GM10248 (cell line): ENCODE measurements around the gene JOSD1.

ENCODE experiments used
- CTCF ChIA-PET: fragments of 300-600 bp; sonication (Branson Sonifier 250); formaldehyde crosslinking; extraction: SDS; loops from one replicate; lab custom pipeline; 2021; ENCODE audit warnings: antibody characterized with exemption; lab: Yijun Ruan, JAX
- POLR2A ChIA-PET: fragments of 350-650 bp; sonication (Branson Sonifier 250); formaldehyde crosslinking; extraction: SDS; loops from one replicate; lab custom pipeline; 2020; ENCODE audit warnings: antibody characterized with exemption; lab: Yijun Ruan, JAX
- DNase-seq: peaks from one replicate; pipeline ENCODE4 v3.0.0; 2012; ENCODE audit errors: extremely low spot score
- TF ChIP-seq, protein P1 (sequence below): IDR thresholded peaks from 2 replicates; pipeline ENCODE4 v1.5.1; 2012; ENCODE audit warnings: mild to moderate bottlenecking, low read depth; ENCODE audit errors: extremely low read depth, missing control alignments, control extremely low read depth

Gene JOSD1

GRCh38 chr22:38738475-38739070 is 37.8 kb upstream of the JOSD1 start:
- ChIA-PET POLR2A (no interaction called here), CTCF (interaction anchor here (7.4 kb wide), 1 partner anchor 15 kb away, joined by 70 read pairs; no protein-coding TSS in a partner anchor)
- no peak for DNase-seq
- TF ChIP-seq, protein P1, sequence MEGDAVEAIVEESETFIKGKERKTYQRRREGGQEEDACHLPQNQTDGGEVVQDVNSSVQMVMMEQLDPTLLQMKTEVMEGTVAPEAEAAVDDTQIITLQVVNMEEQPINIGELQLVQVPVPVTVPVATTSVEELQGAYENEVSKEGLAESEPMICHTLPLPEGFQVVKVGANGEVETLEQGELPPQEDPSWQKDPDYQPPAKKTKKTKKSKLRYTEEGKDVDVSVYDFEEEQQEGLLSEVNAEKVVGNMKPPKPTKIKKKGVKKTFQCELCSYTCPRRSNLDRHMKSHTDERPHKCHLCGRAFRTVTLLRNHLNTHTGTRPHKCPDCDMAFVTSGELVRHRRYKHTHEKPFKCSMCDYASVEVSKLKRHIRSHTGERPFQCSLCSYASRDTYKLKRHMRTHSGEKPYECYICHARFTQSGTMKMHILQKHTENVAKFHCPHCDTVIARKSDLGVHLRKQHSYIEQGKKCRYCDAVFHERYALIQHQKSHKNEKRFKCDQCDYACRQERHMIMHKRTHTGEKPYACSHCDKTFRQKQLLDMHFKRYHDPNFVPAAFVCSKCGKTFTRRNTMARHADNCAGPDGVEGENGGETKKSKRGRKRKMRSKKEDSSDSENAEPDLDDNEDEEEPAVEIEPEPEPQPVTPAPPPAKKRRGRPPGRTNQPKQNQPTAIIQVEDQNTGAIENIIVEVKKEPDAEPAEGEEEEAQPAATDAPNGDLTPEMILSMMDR, result no peak

DNA sequence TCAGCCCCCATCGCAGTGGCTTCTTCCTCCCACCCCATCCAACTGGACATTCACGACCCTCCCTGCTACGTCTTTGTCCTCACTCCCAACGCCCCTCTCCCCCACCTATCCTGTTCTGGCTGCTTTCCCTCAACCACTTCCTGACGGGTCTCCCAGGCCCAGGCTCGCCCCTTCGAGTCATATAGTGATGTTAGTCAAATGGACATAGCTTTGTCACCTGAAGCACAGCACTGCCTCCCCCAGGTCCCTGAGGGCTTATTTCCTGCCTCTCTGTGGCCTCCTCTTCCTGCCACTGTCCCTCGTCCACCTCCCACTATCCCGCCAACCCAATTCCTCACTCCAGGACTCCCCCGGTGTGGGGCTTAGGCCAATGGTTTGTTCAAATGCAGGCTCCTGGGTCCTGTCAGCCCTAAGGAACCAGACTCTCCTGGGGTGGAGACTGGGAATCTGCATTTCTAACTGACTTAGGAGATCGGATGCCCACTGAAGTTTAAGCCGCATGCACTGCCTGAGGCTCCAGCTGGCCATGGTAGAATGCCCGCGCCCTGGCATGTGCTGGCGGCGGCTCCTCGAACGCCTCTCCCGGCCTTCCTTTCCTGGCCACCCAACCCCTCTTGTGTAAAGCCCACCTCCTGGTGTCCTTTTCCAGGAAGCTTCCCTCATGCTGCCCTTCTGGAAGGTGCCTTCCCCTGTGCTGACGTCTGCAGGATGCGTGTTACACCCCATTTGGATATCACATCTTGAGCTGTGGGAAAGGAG is 36.7 kb upstream of the JOSD1 start:
- DNase-seq, result no peak
- ChIA-PET CTCF (interaction anchor here (1.7 to 7.4 kb wide), 2 partner anchors 8 to 13 kb away, joined by 6 to 70 read pairs; no protein-coding TSS in a partner anchor), POLR2A (no interaction called here)
- TF ChIP-seq, protein P1, result no peak

DNA sequence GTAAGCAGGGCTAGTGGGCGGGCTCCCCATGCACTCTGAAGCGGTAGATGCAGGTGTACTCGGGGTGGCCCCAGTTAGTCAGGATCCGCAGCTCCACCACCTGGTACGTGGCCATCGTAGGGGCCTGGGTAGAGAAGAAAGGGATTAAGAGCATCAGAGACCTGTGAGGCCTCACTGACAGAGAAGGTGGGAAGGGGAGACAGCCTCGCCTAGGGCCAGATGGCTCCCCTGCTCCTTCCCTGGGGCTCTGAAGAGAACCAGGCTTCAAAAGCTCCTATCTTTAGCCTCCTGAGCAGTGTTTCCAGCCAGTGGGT is 35.5 kb upstream of the JOSD1 start:
- CTCF ChIA-PET, result interaction anchor here (0.6 to 7.4 kb wide), 3 partner anchors 10 to 353 kb away, joined by 4 to 70 read pairs (median 6); no protein-coding TSS in a partner anchor

GRCh38 chr22:38735465-38736256 is 34.9 kb upstream of the JOSD1 start:
- POLR2A ChIA-PET, result interaction anchor here (1.0 to 1.4 kb wide), 2 partner anchors 17 to 21 kb away, joined by 3 to 4 read pairs; no protein-coding TSS in a partner anchor
- DNase-seq, result no peak
- CTCF ChIA-PET, result interaction anchor here (0.6 to 7.4 kb wide), 5 partner anchors 10 to 353 kb away, joined by 4 to 70 read pairs (median 13); no protein-coding TSS in a partner anchor
- TF ChIP-seq, protein P1, result no peak

More for the DNA sequence above, 35.5 kb upstream of the JOSD1 start:
- TF ChIP-seq, protein P1, result no peak
- DNase-seq, result no peak
- POLR2A ChIA-PET, result no interaction called here

- TF ChIP-seq, protein P1, result no peak
- ChIA-PET POLR2A (interaction anchor here (1.0 to 1.4 kb wide), 2 partner anchors 17 to 21 kb away, joined by 3 to 4 read pairs; no protein-coding TSS in a partner anchor), CTCF (interaction anchor here (1.4 to 7.4 kb wide), 6 partner anchors 8 to 31 kb away, joined by 4 to 70 read pairs (median 11); no protein-coding TSS in a partner anchor)
- no peak for DNase-seq
These were observed 34.4 kb upstream of the JOSD1 start for GRCh38 chr22:38735126-38735464.

GRCh38 chr22:38734421-38735100 is 33.8 kb upstream of the JOSD1 start:
- CTCF ChIA-PET, result interaction anchor here (1.1 to 7.4 kb wide), 8 partner anchors 9 to 35 kb away, joined by 3 to 70 read pairs (median 8); no protein-coding TSS in a partner anchor
- POLR2A ChIA-PET, result interaction anchor here (0.9 to 1.4 kb wide), 4 partner anchors 11 to 29 kb away, joined by 3 to 4 read pairs (median 4); partner anchors contain the start of gene GTPBP1
- DNase-seq, result no peak
- TF ChIP-seq, protein P1, result no peak
